HepG2 (cell line): ENCODE results near the gene C10orf90. TPM values are rescaled to one million over a fixed set of nuclear protein-coding genes. Genes with fewer than 3 reads are reported as not detected.

ENCODE experiments used
- ATAC-seq: fragments of 200-7000 bp; cut with Tn5 transposase; 3 replicates; pipeline ENCODE4 v1.9.1; 2020; ENCODE audit warnings: mild to moderate bottlenecking, moderate library complexity
- BruUV-seq: library from RNA; stranded (reverse); fragments of 400-500 nt; replicated peaks from 2 replicates; lab custom pipeline; 2021; lab: Mats Ljungman, UMichigan
- CTCF ChIA-PET: fragments of 300-600 bp; formaldehyde crosslinking; extraction: SDS; loops from one replicate; lab custom pipeline; 2021; ENCODE audit warnings: low total read pairs, inconsistent platforms, low intra/inter-chr PET ratio; lab: Yijun Ruan, JAX
- POLR2A ChIA-PET: fragments of 350-600 bp; sonication (Branson Sonifier 250); formaldehyde crosslinking; loops from one replicate; lab custom pipeline; 2020; ENCODE audit warnings: antibody characterized with exemption, inconsistent platforms; lab: Yijun Ruan, JAX
- DNase-seq: peaks from one replicate; pipeline ENCODE4 v3.0.0-alpha.2; 2015; ENCODE audit warnings: low spot score
- FAIRE-seq: peaks from 3 replicates; lab custom pipeline; 2011; peaks lifted over from hg19 to GRCh38; lab: Jason Lieb, UNC
- H2AFZ ChIP-seq: one replicate; pipeline ENCODE4 v1.6.1; 2011; ENCODE audit warnings: low read length, inconsistent platforms
- H3K27ac ChIP-seq: fragments of 300-600 bp; 3 replicates; pipeline ENCODE4 v1.8.0; 2011; ENCODE audit warnings: mixed run types, mild to moderate bottlenecking, mixed read lengths, low read length, inconsistent platforms; ENCODE audit not compliant: insufficient read depth; ENCODE audit errors: extremely low read length
- H3K27me3 ChIP-seq, 2 experiments: fragments of 200-600 bp in 1 of 2; 2 replicates in 1 of 2; 3 replicates in 1 of 2; pipeline versions ENCODE4 v1.6.0 to v1.8.0; 2011; ENCODE audit warnings: low read length in 2 of 2, mild to moderate bottlenecking in 2 of 2, moderate library complexity in 2 of 2, inconsistent platforms in 1 of 2; ENCODE audit not compliant: insufficient read depth in 2 of 2, control insufficient read depth in 1 of 2
- H3K36me3 ChIP-seq, 2 experiments: fragments of 200-600 bp in 1 of 2; replicated peaks in 1 of 2; 2 replicates in 1 of 2; 3 replicates in 1 of 2; pipeline versions ENCODE4 v1.5.1 to v1.8.0; 2011; ENCODE audit warnings: low read length in 2 of 2, inconsistent platforms in 1 of 2; ENCODE audit not compliant: insufficient read depth in 2 of 2, control insufficient read depth in 1 of 2
- H3K4me1 ChIP-seq: 2 replicates; pipeline ENCODE4 v1.5.1; 2012; ENCODE audit warnings: low read length, inconsistent platforms; ENCODE audit not compliant: insufficient read depth
- H3K4me2 ChIP-seq: 2 replicates; pipeline ENCODE4 v1.6.0; 2011; ENCODE audit warnings: low read depth, low read length, inconsistent platforms
- H3K4me3 ChIP-seq, 3 experiments: fragments of 200-600 bp in 1 of 3; sonication (generic), shearing (Covaris generic) in 1 of 3; replicated peaks in 1 of 3; 2 replicates each; pipeline ENCODE4 v1.5.1; 2011 to 2016; ENCODE audit warnings: low read length in 3 of 3, inconsistent platforms in 2 of 3, low read depth in 2 of 3, mild to moderate bottlenecking in 2 of 3, control low read depth in 1 of 3, mixed read lengths in 1 of 3; ENCODE audit not compliant: insufficient read depth in 1 of 3
- H3K79me2 ChIP-seq: one replicate; pipeline ENCODE4 v1.6.1; 2011; ENCODE audit warnings: low read length, inconsistent platforms; ENCODE audit not compliant: insufficient read depth
- H3K9ac ChIP-seq: 2 replicates; pipeline ENCODE4 v1.6.0; 2011; ENCODE audit warnings: mild to moderate bottlenecking, low read depth, low read length, inconsistent platforms; ENCODE audit not compliant: insufficient read depth
- H3K9me3 ChIP-seq: 2 replicates; pipeline ENCODE4 v1.5.1; 2012; ENCODE audit warnings: mild to moderate bottlenecking, low read length
- H4K20me1 ChIP-seq: 2 replicates; pipeline ENCODE4 v1.6.0; 2011; ENCODE audit warnings: inconsistent platforms, mild to moderate bottlenecking, low read length, moderate library complexity; ENCODE audit not compliant: insufficient read depth
- FOXP1 ChIP-seq, 2 experiments: fragments of 450-650 bp in 1 of 2; IDR thresholded peaks; 2 replicates each; pipeline ENCODE4 v1.6.1; 2017 to 2018; ENCODE audit warnings: antibody characterized with exemption in 1 of 2
- HINFP ChIP-seq: sonication (generic); formaldehyde crosslinking; IDR thresholded peaks from 2 replicates; pipeline ENCODE4 v1.4.0; 2020; ENCODE audit warnings: low read depth, mild to moderate bottlenecking, missing genetic modification reagents
- HOXA3 ChIP-seq: sonication (generic); formaldehyde crosslinking; IDR thresholded peaks from 2 replicates; pipeline ENCODE4 v1.5.0; 2020; ENCODE audit warnings: missing genetic modification reagents
- IRF9 ChIP-seq: sonication (generic); formaldehyde crosslinking; IDR thresholded peaks from 2 replicates; pipeline ENCODE4 v1.8.0; 2022; ENCODE audit warnings: missing genetic modification reagents, mild to moderate bottlenecking, borderline replicate concordance
- MAF1 ChIP-seq: sonication (generic); formaldehyde crosslinking; IDR thresholded peaks from 2 replicates; pipeline ENCODE4 v1.5.0; 2020; ENCODE audit warnings: missing genetic modification reagents, borderline replicate concordance
- NFAT5 ChIP-seq: sonication (generic); formaldehyde crosslinking; IDR thresholded peaks from 2 replicates; pipeline ENCODE4 v1.4.0; 2020; ENCODE audit warnings: missing genetic modification reagents
- NR1H2 ChIP-seq: sonication (generic); formaldehyde crosslinking; IDR thresholded peaks from 2 replicates; pipeline ENCODE4 v1.8.1; 2022; ENCODE audit warnings: low read depth, missing genetic modification reagents, borderline replicate concordance
- RAD51 ChIP-seq: fragments of 450-650 bp; IDR thresholded peaks from 2 replicates; pipeline ENCODE4 v1.6.1; 2016; ENCODE audit warnings: borderline replicate concordance
- SP5 ChIP-seq: IDR thresholded peaks from 2 replicates; pipeline ENCODE4 v1.6.1; 2016; ENCODE audit warnings: low read depth, borderline replicate concordance
- TCF7 ChIP-seq: sonication (generic); IDR thresholded peaks from 2 replicates; pipeline ENCODE4 v1.6.1; 2016; ENCODE audit warnings: antibody characterized with exemption, low read depth
- ZBTB2 ChIP-seq: sonication (generic); formaldehyde crosslinking; IDR thresholded peaks from 2 replicates; pipeline ENCODE4 v1.8.0; 2022; ENCODE audit warnings: low read depth, missing genetic modification reagents
- ZBTB8A ChIP-seq: sonication (generic); formaldehyde crosslinking; IDR thresholded peaks from 2 replicates; pipeline ENCODE4 v1.4.0; 2020; ENCODE audit warnings: mild to moderate bottlenecking, low read depth, missing genetic modification reagents, borderline replicate concordance
- ZNF121 ChIP-seq: sonication (generic); formaldehyde crosslinking; IDR thresholded peaks from 2 replicates; pipeline ENCODE4 v1.5.0; 2020; ENCODE audit warnings: mild to moderate bottlenecking, missing genetic modification reagents
- ZNF768 ChIP-seq: sonication (generic); formaldehyde crosslinking; IDR thresholded peaks from 2 replicates; pipeline ENCODE4 v1.4.0; 2020; ENCODE audit warnings: missing genetic modification reagents
- ZNF781 ChIP-seq: sonication (generic); formaldehyde crosslinking; IDR thresholded peaks from 2 replicates; pipeline ENCODE4 v1.5.1; 2020; ENCODE audit warnings: borderline replicate concordance, mild to moderate bottlenecking, missing genetic modification reagents; ENCODE audit errors: not compliant biosample characterization
- WGBS: methylation state at CpG from one replicate; pipeline ENCODE4 v1.1.6; 2017; ENCODE audit warnings: low lambda C conversion rate; 5-methylcytosine and 5-hydroxymethylcytosine counted together
- in situ Hi-C: cut with HindIII; loops from 2 replicates; pipeline ENCODE4 v1.10.0; 2017; ENCODE audit warnings: low pct_unique_long_range_greater_than_20kb; ENCODE audit not compliant: extremely low pct_ligation_motif_present
- intact Hi-C: fragments of 100-400 bp; cut with micrococcal nuclease; formaldehyde crosslinking; loops from one replicate; pipeline ENCODE4 v1.10.0; 2022; ENCODE audit not compliant: unreplicated experiment
- polyA plus RNA-seq, 8 experiments: library from polyadenylated mRNA; depleted of rRNA in 3 of 8; stranded (reverse) in 7 of 8; unstranded in 1 of 8; fragments of >200 nt; fragmentation: Illumina TruSeq in 4 of 8; extraction: Trizol in 4 of 8; gene quantifications; 2 replicates each; pipeline versions ENCODE4 v1.2.1 to v1.2.3, GENCODE V29; 2011 to 2016; ENCODE audit warnings: low read depth in 4 of 8, missing spikeins in 1 of 8, mixed read lengths in 1 of 8; ENCODE audit not compliant: insufficient read depth in 1 of 8
- total RNA-seq, 5 experiments: library from RNA; depleted of rRNA; stranded (reverse); fragments of >200 nt; fragmentation: Illumina TruSeq; extraction: Trizol; gene quantifications; 2 replicates each; pipeline ENCODE4 v1.2.3, GENCODE V29; 2016; ENCODE audit warnings: low read depth in 1 of 5

The C10orf90 gene
- total and polyA plus RNA-seq, 2 of the 13 experiments (the other 11 are each of a cell fraction or from before 2014, with no cell fraction given), result not detected

- no peaks in the 10 kb centered on the region for H3K79me2 ChIP-seq
- WGBS, result 32% methylated on average over 12 of the region's 12 CpGs
- H3K9me3 ChIP-seq, result no peaks in the 10 kb centered on the region
- no peak overlapping the region for H3K9ac ChIP-seq
- FAIRE-seq (no peak), DNase-seq (no peak), ATAC-seq (no peak)
- H3K27me3 ChIP-seq, result peaks cover 2 to 3% of the 10 kb centered on the region in 2 experiments; a peak in 2 of 5 replicates
- no peak overlapping the region for H3K4me2 ChIP-seq
- no peaks in the 10 kb centered on the region for H3K36me3 ChIP-seq
- in situ Hi-C loops (loop anchor here (5.0 kb wide), 1 partner anchor 511 kb away; no protein-coding TSS in a partner anchor), intact Hi-C loops (no loop called here)
- no TSS peak for BruUV-seq
- H4K20me1 ChIP-seq, result no peaks in the 10 kb centered on the region
- H3K4me3 ChIP-seq, result no peak overlapping the region
- POLR2A ChIA-PET, result no interaction called here
- CTCF ChIA-PET, result interaction anchor here (1.1 to 1.9 kb wide), 3 partner anchors 521 to 635 kb away, joined by 4 to 16 read pairs (median 6); no protein-coding TSS in a partner anchor
- H3K4me1 ChIP-seq, result no peaks in the 10 kb centered on the region
- no peak overlapping the region for H3K27ac ChIP-seq
- H2AFZ ChIP-seq, result no peak overlapping the region
- TF ChIP-seq RAD51, result no peak
- TF ChIP-seq NR1H2 (CRISPR knock-in tag), result no peak
- no peak for TF ChIP-seq HOXA3
- TF ChIP-seq MAF1 (CRISPR knock-in tag), result no peak
- no peak for TF ChIP-seq ZNF121 (CRISPR knock-in tag)
- TF ChIP-seq ZBTB8A (CRISPR knock-in tag), result no peak
- TF ChIP-seq ZNF781 (CRISPR knock-in tag), result no peak
- no peak for TF ChIP-seq FOXP1 (IDR thresholded peaks at IDR 0.05)
- TF ChIP-seq FOXP1 (CRISPR knock-in tag; IDR thresholded peaks at IDR 0.05), result no peak
- TF ChIP-seq TCF7, result no peak
- no peak for TF ChIP-seq NFAT5
- TF ChIP-seq HINFP (CRISPR knock-in tag), result no peak
- TF ChIP-seq ZNF768 (CRISPR knock-in tag), result no peak
- no peak for TF ChIP-seq IRF9 (CRISPR knock-in tag)
- TF ChIP-seq ZBTB2 (CRISPR knock-in tag), result no peak
- TF ChIP-seq SP5 (CRISPR knock-in tag), result no peak
Observed at GRCh38 chr10:126503392-126504062, 167.0 kb downstream of the C10orf90 start.
